Fibroblast of lung (primary cell): ENCODE results near the gene HNRNPA2B1.

Experiments
- EZH2 ChIP-seq: IDR thresholded peaks from 2 replicates; pipeline ENCODE4 v1.5.1; 2012; ENCODE audit warnings: low read length, control low read depth, mild to moderate bottlenecking; ENCODE audit errors: missing control alignments
- TF ChIP-seq, protein P1 (sequence below), 2 donors: IDR thresholded peaks in 1 of 2; conservative IDR thresholded peaks in 1 of 2; 1 replicate in 1 of 2; 2 replicates in 1 of 2; pipeline ENCODE4 v1.5.1; 2011 to 2012; ENCODE audit warnings: low read length in 2 of 2, control low read depth in 1 of 2, inconsistent platforms in 1 of 2, low read depth in 1 of 2, mild to moderate bottlenecking in 1 of 2

DNA sequence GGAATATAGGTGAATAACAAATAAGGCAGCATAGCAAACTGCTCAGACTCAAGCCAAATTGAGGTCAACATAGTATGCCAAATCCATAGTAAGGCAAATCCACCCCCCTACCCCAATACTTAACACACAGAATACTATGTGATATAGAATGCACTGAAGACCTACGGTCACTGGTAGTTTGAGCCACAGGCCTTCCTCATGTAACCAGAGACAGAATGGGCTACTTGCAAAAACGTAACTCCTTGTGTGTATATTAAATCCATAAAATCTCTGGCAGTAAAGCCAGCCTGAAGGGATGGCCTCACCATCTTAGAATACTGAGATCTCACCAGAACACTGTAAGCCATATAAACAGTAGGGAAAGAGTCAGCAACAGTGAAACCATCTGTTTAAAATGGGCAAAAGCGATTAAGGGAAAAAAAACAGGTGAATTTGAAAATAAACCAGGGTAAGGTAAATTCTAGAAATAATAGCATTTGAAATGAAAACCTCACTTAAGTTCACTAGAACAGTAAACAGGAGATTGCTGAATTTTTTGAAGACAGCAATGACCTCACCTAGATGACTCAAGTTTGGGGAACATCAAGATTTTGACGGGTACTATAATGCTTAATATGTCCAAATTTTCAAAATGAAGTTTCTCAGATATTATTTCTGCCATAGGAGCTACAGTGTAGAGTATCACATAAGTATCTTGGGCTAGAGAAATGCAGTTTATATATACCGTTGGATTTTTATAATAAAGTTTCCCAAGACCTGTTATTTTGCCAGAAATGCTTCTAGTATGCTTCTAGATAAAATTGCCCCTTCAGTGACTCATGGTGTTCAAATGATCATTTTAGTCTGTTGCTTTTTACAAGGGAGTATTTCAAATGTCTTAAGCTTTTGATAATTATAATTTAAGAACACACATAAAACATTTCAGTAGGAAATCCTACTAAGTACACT lies 13.9 kb downstream of the HNRNPA2B1 start:
- no peak for TF ChIP-seq EZH2
- TF ChIP-seq, protein P1, sequence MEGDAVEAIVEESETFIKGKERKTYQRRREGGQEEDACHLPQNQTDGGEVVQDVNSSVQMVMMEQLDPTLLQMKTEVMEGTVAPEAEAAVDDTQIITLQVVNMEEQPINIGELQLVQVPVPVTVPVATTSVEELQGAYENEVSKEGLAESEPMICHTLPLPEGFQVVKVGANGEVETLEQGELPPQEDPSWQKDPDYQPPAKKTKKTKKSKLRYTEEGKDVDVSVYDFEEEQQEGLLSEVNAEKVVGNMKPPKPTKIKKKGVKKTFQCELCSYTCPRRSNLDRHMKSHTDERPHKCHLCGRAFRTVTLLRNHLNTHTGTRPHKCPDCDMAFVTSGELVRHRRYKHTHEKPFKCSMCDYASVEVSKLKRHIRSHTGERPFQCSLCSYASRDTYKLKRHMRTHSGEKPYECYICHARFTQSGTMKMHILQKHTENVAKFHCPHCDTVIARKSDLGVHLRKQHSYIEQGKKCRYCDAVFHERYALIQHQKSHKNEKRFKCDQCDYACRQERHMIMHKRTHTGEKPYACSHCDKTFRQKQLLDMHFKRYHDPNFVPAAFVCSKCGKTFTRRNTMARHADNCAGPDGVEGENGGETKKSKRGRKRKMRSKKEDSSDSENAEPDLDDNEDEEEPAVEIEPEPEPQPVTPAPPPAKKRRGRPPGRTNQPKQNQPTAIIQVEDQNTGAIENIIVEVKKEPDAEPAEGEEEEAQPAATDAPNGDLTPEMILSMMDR (conservative IDR thresholded peaks at IDR 0.05 in 1 of 2, IDR thresholded peaks at IDR 0.05 in 1 of 2; ENCODE audit: low read depth in 1 of 2, low read length in 2 of 2) = no peak
